ENCODE results near the gene ARHGAP26.

The ARHGAP26 gene

GRCh38 chr5:142849466-142849865, 79.3 kb downstream of the ARHGAP26 start:
- DNase-seq (ENCODE audit: low spot score), result no peak

- no peak for DNase-seq (ENCODE audit: low spot score)
Observed at GRCh38 chr5:142849880-142850279, 79.7 kb downstream of the ARHGAP26 start.

DNA sequence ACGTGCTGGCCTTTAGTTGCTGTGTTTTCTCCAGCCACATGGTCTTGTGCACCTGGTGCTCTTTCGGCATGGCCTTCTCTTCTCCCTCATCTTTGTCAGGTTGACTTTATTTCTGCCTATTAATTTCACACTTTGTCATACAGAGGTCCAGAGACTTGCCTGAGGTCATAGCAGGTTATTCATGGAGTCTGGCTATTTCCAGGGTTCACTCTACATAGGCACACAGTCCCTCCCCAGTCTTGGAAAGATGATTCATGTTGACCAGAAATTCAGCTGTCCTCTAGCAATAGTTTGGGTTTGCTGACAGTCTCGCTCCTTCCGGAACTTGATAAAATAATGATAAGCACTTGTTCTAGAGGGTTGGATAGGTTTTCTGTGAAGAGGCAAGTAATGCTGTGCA, 81.6 kb downstream of the ARHGAP26 start:
- no peak for DNase-seq (ENCODE audit: low spot score)

GRCh38 chr5:142852416-142853198, 82.4 kb downstream of the ARHGAP26 start:
- DNase-seq (ENCODE audit: low spot score), result no peak

DNA sequence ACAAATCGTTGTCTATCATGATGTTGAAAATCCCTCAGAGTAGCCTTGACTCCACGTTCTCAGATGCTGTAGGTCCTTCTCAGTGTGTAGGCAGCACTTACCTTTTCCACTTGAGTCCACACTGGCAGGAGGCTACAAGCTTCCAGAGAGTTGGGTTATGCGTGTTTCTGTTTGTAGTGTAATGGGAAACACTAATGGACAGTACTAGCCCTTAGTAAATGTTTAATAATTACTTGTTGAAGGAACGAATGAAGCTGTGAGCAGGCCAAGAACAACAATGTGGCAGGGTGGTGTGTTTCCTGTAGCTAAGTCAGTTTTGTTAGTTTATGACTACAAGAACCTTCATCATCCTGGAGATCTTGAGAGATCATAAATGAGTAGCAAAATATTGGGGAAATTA, 83.5 kb downstream of the ARHGAP26 start:
- no peak for DNase-seq (ENCODE audit: low spot score)

GRCh38 chr5:142856269-142856782, 86.1 kb downstream of the ARHGAP26 start:
- no peak for DNase-seq (ENCODE audit: low spot score)

DNA sequence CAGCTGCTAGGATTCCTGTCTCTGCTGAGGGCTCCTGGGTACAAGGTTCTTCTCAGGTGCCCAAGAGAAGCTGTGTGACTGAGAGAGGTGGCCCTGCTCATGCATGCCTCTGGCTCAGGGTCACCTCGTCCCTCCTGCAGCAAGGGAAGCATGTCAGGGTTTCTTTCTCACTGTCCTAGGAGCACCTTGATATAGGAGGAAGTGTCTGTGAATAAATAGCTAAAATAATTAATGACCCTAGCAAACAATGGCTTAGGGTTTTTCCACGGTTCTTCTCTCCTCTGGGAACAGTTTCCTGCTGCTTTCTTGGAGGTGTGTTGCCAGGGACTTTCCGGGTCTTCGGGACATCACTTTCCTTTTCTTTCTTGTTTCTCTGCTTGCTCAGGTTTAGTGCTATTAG, 87.2 kb downstream of the ARHGAP26 start:
- no peak for DNase-seq (ENCODE audit: low spot score)

DNA sequence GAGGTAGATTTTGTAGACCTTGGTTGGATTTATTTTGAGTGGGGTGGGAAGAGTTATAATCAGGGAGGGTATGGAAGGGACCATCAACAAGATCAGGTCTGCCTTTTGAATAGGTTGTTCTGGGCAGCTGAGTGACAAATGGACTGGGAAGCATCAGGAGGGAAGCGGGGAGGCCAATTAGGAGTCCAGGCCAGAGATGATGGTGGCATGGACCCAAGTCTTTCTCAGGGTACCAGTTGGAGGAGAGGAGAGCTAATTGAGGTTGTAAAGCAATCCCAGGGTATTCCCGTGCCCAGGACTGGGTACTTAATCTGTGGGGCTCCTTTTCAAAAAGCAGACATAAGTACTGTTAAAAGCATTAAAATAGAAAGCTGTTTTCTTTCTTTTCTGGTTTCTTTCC, 88.9 kb downstream of the ARHGAP26 start:
- no peak for DNase-seq (ENCODE audit: low spot score)

- DNase-seq (ENCODE audit: low spot score), result no peak
Observed at GRCh38 chr5:142860270-142860669, 90.1 kb downstream of the ARHGAP26 start.

DNA sequence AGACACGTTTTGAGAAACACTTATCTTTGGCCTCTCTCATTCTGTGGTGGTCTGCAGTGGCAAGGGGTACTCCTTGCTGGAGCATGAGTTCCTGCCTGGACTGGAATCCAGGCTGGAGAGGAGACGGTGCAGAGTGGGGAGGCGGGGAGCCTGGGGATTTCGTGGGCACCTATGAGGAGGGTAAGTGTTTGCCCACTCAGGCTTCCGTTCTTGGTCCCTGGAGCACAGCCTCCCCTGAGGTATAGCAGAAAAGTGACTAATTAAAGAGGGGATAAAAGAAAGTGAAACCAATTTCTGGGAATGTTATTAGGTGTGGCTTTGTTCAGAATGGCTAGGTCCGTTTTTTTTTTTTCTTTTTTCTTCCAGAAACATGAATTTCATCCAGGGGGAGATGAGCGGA, 90.8 kb downstream of the ARHGAP26 start:
- DNase-seq (ENCODE audit: low spot score), result no peak

DNA sequence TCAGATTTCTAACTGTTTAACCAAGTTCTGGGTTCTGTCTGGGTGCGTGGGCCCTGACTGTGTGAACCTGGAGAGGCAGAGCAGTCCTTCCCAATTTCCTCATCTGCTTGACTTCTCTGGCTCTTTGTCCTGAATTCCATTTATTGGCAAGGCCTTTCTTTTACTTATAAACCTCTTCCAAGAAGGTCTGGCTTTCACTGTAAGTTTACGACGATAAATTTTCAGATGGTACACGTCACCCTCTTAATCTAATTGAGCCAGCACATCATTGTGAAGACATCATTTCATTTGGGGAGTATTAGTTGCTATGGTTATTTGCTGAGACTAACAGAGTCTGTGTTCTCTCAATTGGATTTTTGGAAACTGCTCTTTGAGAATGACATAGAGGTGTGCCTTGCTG, 92.4 kb downstream of the ARHGAP26 start:
- no peak for DNase-seq (ENCODE audit: low spot score)

DNA sequence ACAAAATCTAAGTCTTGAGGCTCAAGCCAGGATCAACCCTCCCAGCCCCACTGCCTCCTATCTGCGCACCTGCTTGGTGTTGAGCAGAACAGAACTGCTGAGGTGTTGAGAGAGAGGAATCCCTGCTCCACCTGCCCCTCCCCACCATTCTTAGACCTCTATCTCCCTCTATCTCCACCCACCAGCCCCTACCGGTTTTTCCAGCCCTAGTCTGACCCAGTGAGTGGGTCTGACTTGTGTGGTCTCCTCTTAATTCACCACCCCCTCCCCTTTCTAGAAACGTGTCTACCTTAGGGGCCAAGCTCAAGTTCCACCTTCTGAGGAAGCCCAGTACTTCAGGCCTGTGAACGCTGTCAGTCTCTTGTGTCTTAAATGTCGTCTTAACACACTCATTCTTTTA, 93.7 kb downstream of the ARHGAP26 start:
- no peak for DNase-seq (ENCODE audit: low spot score)

DNA sequence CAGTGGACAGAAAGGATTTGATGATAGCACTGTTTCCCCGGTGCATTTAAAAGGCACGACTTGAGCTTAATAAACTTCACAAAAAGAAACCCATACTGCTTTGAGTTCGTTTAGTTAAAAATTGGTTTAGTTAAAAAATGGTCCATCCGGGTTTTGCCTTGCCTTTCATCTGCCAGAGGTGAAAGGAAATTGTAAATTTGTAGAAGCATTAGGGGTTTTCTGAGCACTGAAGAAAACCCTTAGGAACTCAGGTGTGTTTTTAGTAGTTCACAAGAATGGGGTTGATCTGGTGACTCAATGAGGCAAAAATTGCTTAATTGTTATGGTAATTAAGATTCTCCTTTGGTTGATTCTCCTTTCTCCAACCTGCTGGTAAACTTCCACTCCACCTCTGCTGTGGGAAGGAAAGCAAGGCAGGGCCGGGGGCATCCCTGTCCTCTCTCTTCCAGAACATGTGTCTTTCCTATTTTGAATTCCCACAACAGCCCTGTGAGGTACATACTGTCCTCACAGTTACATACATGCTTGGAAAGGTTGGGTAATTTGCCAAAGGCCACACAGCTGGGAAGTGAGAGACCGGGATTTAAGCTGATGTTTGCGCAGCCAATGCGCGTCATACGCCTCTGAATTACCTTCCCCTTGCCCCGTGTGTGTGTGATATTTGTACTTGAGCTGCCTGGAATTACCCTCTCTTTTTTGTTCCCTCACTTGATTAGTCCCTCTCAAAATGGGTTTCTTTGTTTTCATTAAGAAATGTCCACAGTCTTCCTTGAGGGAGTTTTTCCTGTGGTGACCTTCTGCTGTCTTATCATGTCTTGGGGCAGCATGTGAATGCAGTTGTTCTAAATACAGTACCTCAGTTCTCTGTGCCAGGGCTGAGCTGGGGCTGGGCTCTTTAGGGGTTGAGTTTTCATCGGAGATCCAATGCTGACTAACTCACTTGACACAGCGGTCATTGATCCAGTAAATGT, 94.4 kb downstream of the ARHGAP26 start:
- no peak for DNase-seq (ENCODE audit: low spot score)

GRCh38 chr5:142865631-142866030, 95.5 kb downstream of the ARHGAP26 start:
- DNase-seq (ENCODE audit: low spot score), result no peak

- DNase-seq (ENCODE audit: low spot score), result peak; percentile 76
Observed at GRCh38 chr5:142866563-142867275, 96.5 kb downstream of the ARHGAP26 start.

GRCh38 chr5:142869886-142870285, 99.7 kb downstream of the ARHGAP26 start:
- no peak for DNase-seq (ENCODE audit: low spot score)

DNA sequence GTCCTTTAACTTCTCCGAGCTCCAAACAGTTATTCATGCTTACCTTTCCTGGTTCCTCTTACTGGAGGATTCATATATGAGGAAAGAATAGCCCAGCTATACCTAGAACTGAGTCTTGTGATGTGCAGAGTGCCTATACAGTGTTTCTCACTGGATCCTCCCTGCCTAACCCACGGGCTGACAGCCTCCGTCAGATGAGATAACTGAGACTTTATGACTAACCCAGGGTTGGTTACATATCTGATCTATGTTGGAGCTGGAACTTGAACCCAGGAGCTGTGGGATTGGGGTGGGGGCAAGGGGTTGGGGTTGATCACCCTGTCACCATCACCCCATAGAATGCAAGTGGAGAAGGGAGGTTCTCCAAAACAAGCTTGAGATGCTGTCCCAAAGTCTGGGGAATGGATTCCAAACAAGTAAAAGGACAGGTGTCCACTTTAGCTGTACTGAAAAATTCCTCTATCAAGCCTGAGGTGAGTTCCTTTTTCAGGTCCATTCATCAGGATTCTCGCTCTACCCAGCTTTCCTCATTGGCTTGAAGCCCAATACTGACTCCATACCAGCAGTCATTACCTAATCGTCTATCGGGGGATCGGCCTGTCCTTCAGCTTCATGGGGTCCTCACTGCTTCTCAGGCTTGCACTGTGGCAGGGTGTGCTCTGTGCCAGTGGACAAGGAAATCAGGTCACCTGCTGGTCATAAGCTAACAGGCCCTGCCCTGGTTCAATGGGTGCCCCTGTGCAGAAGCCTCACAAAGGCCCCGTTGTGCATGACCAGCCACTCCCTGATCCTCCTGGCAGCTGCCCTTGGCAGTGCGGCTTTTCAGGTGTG, 100.6 kb downstream of the ARHGAP26 start:
- DNase-seq (ENCODE audit: low spot score), result no peak

DNA sequence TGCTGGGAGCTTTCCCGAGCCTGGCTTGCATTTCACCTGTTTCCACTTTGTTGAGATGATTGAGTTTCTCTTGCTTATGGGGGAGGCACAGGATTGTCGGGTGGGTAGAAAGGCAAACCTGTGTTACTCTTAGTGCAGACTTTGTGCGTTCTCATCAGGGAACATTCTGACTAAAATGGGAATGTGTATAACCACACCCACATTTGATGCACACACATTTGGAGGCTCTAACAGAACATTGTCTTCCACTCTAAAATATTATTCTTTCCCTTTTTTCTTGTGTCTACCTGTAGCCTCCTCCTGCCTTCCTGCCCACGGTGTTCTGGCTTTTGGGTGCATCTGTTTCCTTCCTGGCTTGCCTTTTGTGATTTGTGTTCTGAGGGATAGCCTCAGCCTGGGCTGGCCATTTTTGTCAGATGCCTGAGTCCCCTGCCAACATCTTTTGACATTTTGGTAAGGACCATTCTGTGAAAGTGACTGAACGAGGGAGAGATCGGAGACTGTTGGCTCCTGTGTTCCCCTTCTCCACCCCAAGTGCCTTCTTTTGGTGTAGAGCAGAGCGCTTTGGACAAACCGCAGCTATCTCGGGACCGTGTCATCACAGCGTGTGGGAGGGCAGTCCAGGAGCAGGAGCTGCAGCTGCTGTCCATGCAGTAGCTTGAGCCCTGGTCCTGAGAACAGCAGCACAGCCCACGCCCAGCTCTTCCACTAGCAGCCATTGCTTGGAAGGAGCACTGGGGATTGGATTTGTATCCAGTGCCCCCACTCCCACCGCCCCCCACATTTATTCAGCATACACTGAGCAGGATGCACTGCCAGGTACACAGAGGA, 101.4 kb downstream of the ARHGAP26 start:
- no peak for DNase-seq (ENCODE audit: low spot score)

GRCh38 chr5:142872217-142872616, 102.0 kb downstream of the ARHGAP26 start:
- no peak for DNase-seq (ENCODE audit: low spot score)

GRCh38 chr5:142872795-142873194, 102.6 kb downstream of the ARHGAP26 start:
- no peak for DNase-seq (ENCODE audit: low spot score)

Data from germinal center (tissue), 1 donor.